TTC549 (cell line): Measurements from ENCODE around the gene MRPL43.

ENCODE experiments used
- FAIRE-seq: peaks from 2 replicates; lab custom pipeline; 2012; peaks lifted over from hg19 to GRCh38; lab: Jason Lieb, UNC

The MRPL43 gene

GRCh38 chr10:100966887-100967286, 20.4 kb downstream of the MRPL43 start:
- FAIRE-seq, result no peak

GRCh38 chr10:100965820-100966219, 21.5 kb downstream of the MRPL43 start:
- no peak for FAIRE-seq

GRCh38 chr10:100963826-100964225, 23.5 kb downstream of the MRPL43 start:
- no peak for FAIRE-seq

GRCh38 chr10:100962351-100963080, 24.8 kb downstream of the MRPL43 start:
- no peak for FAIRE-seq

- FAIRE-seq, result no peak
Observed at GRCh38 chr10:100960251-100960650, 27.0 kb downstream of the MRPL43 start.

GRCh38 chr10:100948916-100949315, 38.4 kb downstream of the MRPL43 start:
- no peak for FAIRE-seq

GRCh38 chr10:100945754-100946153, 41.5 kb downstream of the MRPL43 start:
- no peak for FAIRE-seq

GRCh38 chr10:100943508-100943907, 43.8 kb downstream of the MRPL43 start:
- FAIRE-seq, result no peak

GRCh38 chr10:100942229-100942628, 45.1 kb downstream of the MRPL43 start:
- no peak for FAIRE-seq

GRCh38 chr10:100939763-100940344, 47.4 kb downstream of the MRPL43 start:
- FAIRE-seq, result peak; percentile 7
